WTC11 (cell line): ENCODE measurements around the gene MCF2L2. TPM values are rescaled to one million over a fixed set of nuclear protein-coding genes. Genes with fewer than 3 reads are reported as not detected.

Experiments
- ATAC-seq: fragments of 200-7000 bp; cut with Tn5 transposase; 2 replicates; pipeline ENCODE4 v1.10.0; 2021; ENCODE audit warnings: mild to moderate bottlenecking, moderate library complexity
- CTCF ChIA-PET: fragments of 300-600 bp; sonication (Branson Sonifier 250); formaldehyde crosslinking; loops from one replicate; lab custom pipeline; 2021; ENCODE audit warnings: antibody characterized with exemption; lab: Charles Lee
- POLR2A ChIA-PET: fragments of 350-600 bp; sonication (Branson Sonifier 250); formaldehyde crosslinking; loops from one replicate; lab custom pipeline; 2021; ENCODE audit warnings: antibody characterized with exemption; lab: Charles Lee
- DNase-seq: peaks from one replicate; pipeline ENCODE4 v3.0.0; 2021; ENCODE audit warnings: low spot score
- H3K27ac Mint-ChIP-seq: 2 replicates; pipeline ENCODE4 v1.8.0; 2021; ENCODE audit warnings: mixed read lengths
- H3K27me3 Mint-ChIP-seq: 2 replicates; pipeline ENCODE4 v1.8.0; 2021; ENCODE audit warnings: low read depth, mild to moderate bottlenecking, moderate library complexity, mixed read lengths
- H3K36me3 Mint-ChIP-seq: 2 replicates; pipeline ENCODE4 v1.8.0; 2021; ENCODE audit warnings: mixed read lengths
- H3K4me1 Mint-ChIP-seq: 2 replicates; pipeline ENCODE4 v1.8.0; 2022; ENCODE audit warnings: mixed read lengths
- H3K4me3 Mint-ChIP-seq: 2 replicates; pipeline ENCODE4 v1.8.0; 2021; ENCODE audit warnings: mild to moderate bottlenecking, moderate library complexity, mixed read lengths
- H3K9me3 Mint-ChIP-seq: 2 replicates; pipeline ENCODE4 v1.8.0; 2021; ENCODE audit warnings: mixed read lengths
- AFF4 ChIP-seq: sonication (generic); formaldehyde crosslinking; IDR thresholded peaks from 2 replicates; pipeline ENCODE4 v1.8.1; 2023; ENCODE audit warnings: mild to moderate bottlenecking, missing genetic modification reagents, borderline replicate concordance
- ATF2 ChIP-seq: sonication (generic); formaldehyde crosslinking; IDR thresholded peaks from 2 replicates; pipeline ENCODE4 v1.8.1; 2022; ENCODE audit warnings: low read depth, missing genetic modification reagents, borderline replicate concordance
- CBFB ChIP-seq: sonication (generic); formaldehyde crosslinking; IDR thresholded peaks from 2 replicates; pipeline ENCODE4 v1.8.1; 2022; ENCODE audit warnings: mild to moderate bottlenecking, low read depth, missing genetic modification reagents
- CREM ChIP-seq: sonication (generic); formaldehyde crosslinking; IDR thresholded peaks from 2 replicates; pipeline ENCODE4 v1.8.1; 2022; ENCODE audit warnings: mild to moderate bottlenecking, missing genetic modification reagents, moderate library complexity
- ELF4 ChIP-seq: sonication (generic); formaldehyde crosslinking; IDR thresholded peaks from 2 replicates; pipeline ENCODE4 v1.8.1; 2022; ENCODE audit warnings: low read depth, mild to moderate bottlenecking, moderate library complexity, missing genetic modification reagents
- ESRRA ChIP-seq: sonication (generic); formaldehyde crosslinking; IDR thresholded peaks from 2 replicates; pipeline ENCODE4 v1.8.1; 2022; ENCODE audit warnings: mild to moderate bottlenecking, missing genetic modification reagents, borderline replicate concordance
- FOXJ3 ChIP-seq: sonication (generic); formaldehyde crosslinking; IDR thresholded peaks from 2 replicates; pipeline ENCODE4 v1.9.0; 2021; ENCODE audit warnings: missing genetic modification reagents, mild to moderate bottlenecking, borderline replicate concordance
- GABPB1 ChIP-seq: sonication (generic); formaldehyde crosslinking; IDR thresholded peaks from 2 replicates; pipeline ENCODE4 v1.8.1; 2023; ENCODE audit warnings: mild to moderate bottlenecking, missing genetic modification reagents
- GRHL2 ChIP-seq: fragments of 250-450 bp; sonication (Bioruptor Pico); IDR thresholded peaks from 2 replicates; pipeline ENCODE4 v1.8.0; 2022; ENCODE audit warnings: mild to moderate bottlenecking, moderate library complexity; ENCODE audit not compliant: insufficient replicate concordance, severe bottlenecking
- HMGA2 ChIP-seq: fragments of 250-450 bp; sonication (Bioruptor Pico); IDR thresholded peaks from 2 replicates; pipeline ENCODE4 v1.4.0; 2021; ENCODE audit warnings: mild to moderate bottlenecking, moderate library complexity
- JAZF1 ChIP-seq: fragments of 250-450 bp; sonication (Bioruptor Pico); IDR thresholded peaks from 2 replicates; pipeline ENCODE4 v1.9.0; 2021; ENCODE audit warnings: moderate library complexity, mild to moderate bottlenecking, inconsistent platforms
- MLX ChIP-seq: sonication (generic); formaldehyde crosslinking; IDR thresholded peaks from 2 replicates; pipeline ENCODE4 v1.8.1; 2023; ENCODE audit warnings: mild to moderate bottlenecking, missing genetic modification reagents, moderate library complexity
- NFE2L1 ChIP-seq: sonication (generic); formaldehyde crosslinking; IDR thresholded peaks from 2 replicates; pipeline ENCODE4 v1.8.1; 2023; ENCODE audit warnings: missing genetic modification reagents
- PRDM15 ChIP-seq: sonication (generic); formaldehyde crosslinking; IDR thresholded peaks from 2 replicates; pipeline ENCODE4 v1.8.0; 2022; ENCODE audit warnings: missing genetic modification reagents
- TP53 ChIP-seq: sonication (generic); formaldehyde crosslinking; IDR thresholded peaks from 2 replicates; pipeline ENCODE4 v1.8.1; 2023; ENCODE audit warnings: mild to moderate bottlenecking, missing genetic modification reagents
- USF1 ChIP-seq: sonication (generic); formaldehyde crosslinking; IDR thresholded peaks from 2 replicates; pipeline ENCODE4 v1.8.0; 2022; ENCODE audit warnings: mild to moderate bottlenecking, missing genetic modification reagents
- ZBTB21 ChIP-seq: sonication (generic); formaldehyde crosslinking; IDR thresholded peaks from 2 replicates; pipeline ENCODE4 v1.8.1; 2023; ENCODE audit warnings: mild to moderate bottlenecking, missing genetic modification reagents, borderline replicate concordance
- ZNF138 ChIP-seq: sonication (generic); formaldehyde crosslinking; conservative IDR thresholded peaks from 2 replicates; pipeline ENCODE4 v1.8.1; 2022; ENCODE audit warnings: mild to moderate bottlenecking, moderate library complexity, missing genetic modification reagents
- ZNF232 ChIP-seq: sonication (generic); formaldehyde crosslinking; IDR thresholded peaks from 2 replicates; pipeline ENCODE4 v1.8.0; 2022; ENCODE audit warnings: mild to moderate bottlenecking, missing genetic modification reagents
- ZNF512 ChIP-seq: sonication (generic); formaldehyde crosslinking; IDR thresholded peaks from 2 replicates; pipeline ENCODE4 v1.8.1; 2022; ENCODE audit warnings: missing genetic modification reagents, borderline replicate concordance
- total RNA-seq: library from RNA; stranded (reverse); gene quantifications from 3 replicates; pipeline ENCODE4 v1.2.3, GENCODE V29; 2021

The MCF2L2 gene
- total RNA-seq, 1 experiment from 2014 or later: 7.5 TPM

- Mint-ChIP-seq H3K36me3 (no peaks in the 10 kb centered on the region), H3K27ac (no peak overlapping the region), H3K4me3 (peak overlapping the region; percentile 76), H3K9me3 (no peaks in the 10 kb centered on the region), H3K4me1 (peaks cover 10% of the 10 kb centered on the region), H3K27me3 (peaks cover 46% of the 10 kb centered on the region)
- TF ChIP-seq GRHL2 (CRISPR knock-in tag): no peak
- no peak for TF ChIP-seq ATF2 (CRISPR knock-in tag)
- no peak for TF ChIP-seq USF1 (CRISPR knock-in tag)
- TF ChIP-seq HMGA2: no peak
- TF ChIP-seq TP53: no peak
- no peak for TF ChIP-seq PRDM15 (CRISPR knock-in tag)
- no peak for TF ChIP-seq CREM (CRISPR knock-in tag)
- TF ChIP-seq ZNF512: no peak
- no peak for TF ChIP-seq ELF4 (CRISPR knock-in tag)
- no peak for TF ChIP-seq CBFB (CRISPR knock-in tag)
- no peak for TF ChIP-seq ZBTB21 (CRISPR knock-in tag)
- TF ChIP-seq ZNF138 (CRISPR knock-in tag): no peak
- no peak for TF ChIP-seq NFE2L1
- TF ChIP-seq ZNF232: no peak
- no peak for TF ChIP-seq JAZF1 (CRISPR knock-in tag)
- no peak for TF ChIP-seq AFF4
- TF ChIP-seq ESRRA (CRISPR knock-in tag): no peak
- TF ChIP-seq MLX: no peak
- TF ChIP-seq GABPB1 (CRISPR knock-in tag): no peak
- TF ChIP-seq FOXJ3 (CRISPR knock-in tag): no peak
- ChIA-PET POLR2A (no interaction called here), CTCF (interaction anchor here (1.4 to 2.1 kb wide), 5 partner anchors 17 to 221 kb away, joined by 4 to 12 read pairs (median 6); no protein-coding TSS in a partner anchor)
- ATAC-seq: peak; percentile 66
- DNase-seq: peak; percentile 72
Measured at GRCh38 chr3:183161552-183162336, 266.7 kb downstream of the MCF2L2 start.
